Lung (tissue), 12 donors: ENCODE measurements around the gene C12orf43. TPM values are rescaled to one million over a fixed set of nuclear protein-coding genes. Genes with fewer than 3 reads are reported as not detected.
"Not testable (repeated sequence)": the region's sequence is repeated elsewhere in the genome, so short reads cannot be mapped to it uniquely, and the experiment has no call there.

Source experiments
- ATAC-seq: fragments of 200-7000 bp; cut with Tn5 transposase; one replicate; pipeline ENCODE4 v1.9.1; 2020; ENCODE audit warnings: moderate number of reproducible peaks; ENCODE audit not compliant: insufficient read depth, low FRiP score
- DNase-seq, 3 donors: peaks; one replicate each; pipeline ENCODE4 v3.0.0-alpha.2; 2013 to 2017
- H3K27ac ChIP-seq, 2 donors: one replicate each; pipeline ENCODE4 v1.5.1; 2013; ENCODE audit warnings: mild to moderate bottlenecking in 2 of 2, moderate library complexity in 2 of 2, control low read depth in 1 of 2, inconsistent platforms in 1 of 2, low read depth in 1 of 2, low read length in 1 of 2
- H3K27me3 ChIP-seq, 3 donors: one replicate each; pipeline ENCODE4 v1.5.1; 2013; ENCODE audit warnings: low read length in 2 of 3; ENCODE audit not compliant: control insufficient read depth in 3 of 3, insufficient read depth in 3 of 3
- H3K36me3 ChIP-seq, 4 donors: one replicate each; pipeline ENCODE4 v1.5.1; 2013; ENCODE audit warnings: low read length in 4 of 4, mild to moderate bottlenecking in 1 of 4, moderate library complexity in 1 of 4; ENCODE audit not compliant: control insufficient read depth in 4 of 4, insufficient read depth in 4 of 4
- H3K4me1 ChIP-seq, 5 donors: one replicate each; pipeline ENCODE4 v1.5.1; 2013; ENCODE audit warnings: low read length in 5 of 5, mild to moderate bottlenecking in 2 of 5, moderate library complexity in 1 of 5; ENCODE audit not compliant: control insufficient read depth in 5 of 5, insufficient read depth in 5 of 5
- H3K4me3 ChIP-seq: one replicate; pipeline ENCODE4 v1.5.1; 2013; ENCODE audit warnings: mild to moderate bottlenecking, control low read depth, moderate library complexity
- H3K9ac ChIP-seq, 2 donors: one replicate each; pipeline ENCODE4 v1.5.1; 2013; ENCODE audit warnings: low read length in 2 of 2, control low read depth in 1 of 2; ENCODE audit not compliant: insufficient read depth in 1 of 2
- H3K9me3 ChIP-seq, 4 donors: one replicate each; pipeline ENCODE4 v1.5.1; 2013; ENCODE audit warnings: low read length in 3 of 4, mild to moderate bottlenecking in 1 of 4, moderate library complexity in 1 of 4; ENCODE audit not compliant: control insufficient read depth in 4 of 4, insufficient read depth in 3 of 4
- CTCF ChIP-seq: IDR thresholded peaks from 2 replicates; pipeline ENCODE4 v1.5.1; 2012; ENCODE audit warnings: mild to moderate bottlenecking; ENCODE audit errors: control extremely low read depth, extremely low read depth
- WGBS, 2 donors: extraction: QIAGEN DNeasy Blood & Tissue Kit; methylation state at CpG; one replicate each; pipeline ENCODE4 v1.1.7; 2013; 5-methylcytosine and 5-hydroxymethylcytosine counted together
- polyA plus RNA-seq, 2 donors: library from polyadenylated mRNA; stranded (reverse); fragments of 200-250 nt; gene quantifications; one replicate each; pipeline ENCODE4 v1.2.1, GENCODE V29; 2013
- total RNA-seq, 2 donors: library from RNA; depleted of rRNA in 1 of 2; stranded (reverse); fragments of >200 nt in 1 of 2; gene quantifications; one replicate each; pipeline ENCODE4 v1.2.1, GENCODE V29; 2014 to 2021
- donor health status: control.
- donor health status: control.
- donor health status: Bipolar disorder and iron deficiency.
- donor health status: healthy.
- donor health status: DM: yes; HTN: yes; CAD: no.

The C12orf43 gene
- total and polyA plus RNA-seq, 4 donors, result 9.9 to 17.6 (median 12.5) TPM

- no peak for TF ChIP-seq CTCF
- WGBS, 2 donors, result 91 to 95% methylated on average over 11 of the region's 11 CpGs
- Histone ChIP-seq H3K36me3 (no peaks in the 10 kb centered on the region), H3K4me3 (no peak overlapping the region), H3K27me3 (no peaks in the 10 kb centered on the region), H3K9ac (no peak overlapping the region), H3K4me1 (no peaks in the 10 kb centered on the region), H3K9me3 (no peaks in the 10 kb centered on the region), H3K27ac (no peak overlapping the region)
- DNase-seq (no peak), ATAC-seq (no peak)
These were observed 37.4 kb upstream of the C12orf43 start for GRCh38 chr12:121053706-121054105.

- H3K4me3 ChIP-seq, result no peak overlapping the region
- no peaks in the 10 kb centered on the region for H3K36me3 ChIP-seq
- no peaks in the 10 kb centered on the region for H3K9me3 ChIP-seq
- H3K27me3 ChIP-seq, result no peaks in the 10 kb centered on the region
- 75 to 77% methylated on average over 2 of the region's 2 CpGs for WGBS, 2 donors
- DNase-seq (no peak), ATAC-seq (no peak)
- H3K4me1 ChIP-seq, result no peaks in the 10 kb centered on the region
- H3K9ac ChIP-seq, result no peak overlapping the region
- no peak for TF ChIP-seq CTCF
- H3K27ac ChIP-seq, result no peak overlapping the region
These were observed 34.4 kb upstream of the C12orf43 start for GRCh38 chr12:121050725-121051124.

GRCh38 chr12:121048442-121048841 lies 32.2 kb upstream of the C12orf43 start:
- Histone ChIP-seq H3K36me3 (no peaks in the 10 kb centered on the region), H3K27ac (no peak overlapping the region), H3K4me1 (no peaks in the 10 kb centered on the region), H3K4me3 (no peak overlapping the region), H3K27me3 (no peaks in the 10 kb centered on the region), H3K9me3 (no peaks in the 10 kb centered on the region), H3K9ac (no peak overlapping the region)
- no peak for ATAC-seq
- no peak for TF ChIP-seq CTCF
- 75 to 79% methylated on average over 7 of the region's 7 CpGs for WGBS, 2 donors
- DNase-seq, result no peak

GRCh38 chr12:121047400-121047799 lies 31.1 kb upstream of the C12orf43 start:
- not testable (repeated sequence) for H3K36me3 ChIP-seq, H3K4me1 ChIP-seq, H3K9ac ChIP-seq, H3K27ac ChIP-seq, H3K9me3 ChIP-seq, H3K27me3 ChIP-seq, ATAC-seq, DNase-seq, H3K4me3 ChIP-seq
- 88 to 95% methylated on average over 12 of the region's 12 CpGs for WGBS, 2 donors
